Activated CD4-positive, CD25-positive, alpha-beta regulatory T cell treated with anti-CD3 and anti-CD28 coated beads, Interleukin-2, amount 50 U/mL, for 16 hours (primary cell): ENCODE data around the gene NUMA1.

Source experiments
- DNase-seq: peaks from one replicate; pipeline ENCODE4 v3.0.0-alpha.2; 2020; ENCODE audit warnings: low read depth, low spot score

NUMA1 gene

GRCh38 chr11:72061739-72062396 lies 18.5 kb downstream of the NUMA1 start:
- DNase-seq, result no peak

- DNase-seq, result no peak
These were observed 21.8 kb downstream of the NUMA1 start for GRCh38 chr11:72058416-72059034.

- DNase-seq, result no peak
These were observed 31.4 kb downstream of the NUMA1 start for GRCh38 chr11:72048766-72049460.

GRCh38 chr11:72045849-72046248 lies 34.5 kb downstream of the NUMA1 start:
- no peak for DNase-seq

- DNase-seq, result no peak
These were observed 38.1 kb downstream of the NUMA1 start for GRCh38 chr11:72042064-72042745.

GRCh38 chr11:72041364-72042063 lies 38.8 kb downstream of the NUMA1 start:
- no peak for DNase-seq

- peak; percentile 41 for DNase-seq
These were observed 39.6 kb downstream of the NUMA1 start for GRCh38 chr11:72040491-72041363.

GRCh38 chr11:72039856-72040401 lies 40.4 kb downstream of the NUMA1 start:
- DNase-seq, result no peak

- DNase-seq, result no peak
These were observed 41.1 kb downstream of the NUMA1 start for GRCh38 chr11:72039031-72039855.

GRCh38 chr11:72038491-72038890 lies 41.9 kb downstream of the NUMA1 start:
- no peak for DNase-seq

- DNase-seq, result no peak
These were observed 42.6 kb downstream of the NUMA1 start for GRCh38 chr11:72037554-72038311.

- no peak for DNase-seq
These were observed 43.7 kb downstream of the NUMA1 start for GRCh38 chr11:72036687-72037086.

GRCh38 chr11:72030472-72031045 lies 49.8 kb downstream of the NUMA1 start:
- no peak for DNase-seq

- DNase-seq, result no peak
These were observed 54.3 kb downstream of the NUMA1 start for GRCh38 chr11:72026090-72026489.

- DNase-seq, result no peak
These were observed 56.1 kb downstream of the NUMA1 start for GRCh38 chr11:72024069-72024754.

- DNase-seq, result no peak
These were observed 57.0 kb downstream of the NUMA1 start for GRCh38 chr11:72023335-72023734.

- DNase-seq, result no peak
These were observed 62.2 kb downstream of the NUMA1 start for GRCh38 chr11:72018171-72018570.

- no peak for DNase-seq
These were observed 64.8 kb downstream of the NUMA1 start for GRCh38 chr11:72015511-72016061.
